MM.1S (cell line): Measurements from ENCODE around the gene ZBTB32.

ENCODE experiments used
- DNase-seq: peaks from one replicate; pipeline ENCODE4 v3.0.0-alpha.2; 2015
- H2AFZ ChIP-seq: fragments of 300-600 bp; sonication (generic); 2 replicates; pipeline ENCODE4 v1.6.0; 2016; ENCODE audit warnings: antibody characterized with exemption, low read length
- H3F3A ChIP-seq: fragments of 300-600 bp; sonication (generic); 2 replicates; pipeline ENCODE4 v1.6.1; 2016; ENCODE audit warnings: mild to moderate bottlenecking, antibody characterized with exemption, low read length, moderate library complexity, mixed read lengths; ENCODE audit not compliant: insufficient read depth
- H3K27ac ChIP-seq: fragments of 300-600 bp; sonication (generic); 2 replicates; pipeline ENCODE4 v1.5.1; 2016; ENCODE audit warnings: mild to moderate bottlenecking, low read length
- H3K27me3 ChIP-seq: fragments of 300-600 bp; sonication (generic); replicated peaks from 2 replicates; pipeline ENCODE4 v1.6.0; 2016; ENCODE audit warnings: low read length; ENCODE audit not compliant: insufficient read depth
- H3K36me3 ChIP-seq: fragments of 300-600 bp; sonication (generic); replicated peaks from 2 replicates; pipeline ENCODE4 v1.6.1; 2016; ENCODE audit warnings: mild to moderate bottlenecking, low read length, mixed read lengths; ENCODE audit not compliant: insufficient read depth
- H3K4me1 ChIP-seq: fragments of 300-600 bp; sonication (generic); 2 replicates; pipeline ENCODE4 v1.6.1; 2016; ENCODE audit warnings: low read length, mixed read lengths
- H3K4me2 ChIP-seq: fragments of 300-600 bp; sonication (generic); 2 replicates; pipeline ENCODE4 v1.6.0; 2016; ENCODE audit warnings: low read depth, low read length
- H3K4me3 ChIP-seq: fragments of 300-600 bp; sonication (generic); 2 replicates; pipeline ENCODE4 v1.5.1; 2016; ENCODE audit warnings: low read length, mixed read lengths
- H3K79me2 ChIP-seq: fragments of 300-600 bp; sonication (generic); 2 replicates; pipeline ENCODE4 v1.6.1; 2016; ENCODE audit warnings: mixed run types, low read length, mixed read lengths
- H3K9ac ChIP-seq: fragments of 300-600 bp; sonication (generic); 2 replicates; pipeline ENCODE4 v1.6.1; 2016; ENCODE audit warnings: low read length, mixed read lengths
- H3K9me2 ChIP-seq: fragments of 300-600 bp; sonication (generic); replicated peaks from 2 replicates; pipeline ENCODE4 v1.6.1; 2016; ENCODE audit warnings: mild to moderate bottlenecking, low read length, mixed read lengths; ENCODE audit not compliant: insufficient read depth
- H3K9me3 ChIP-seq: fragments of 300-600 bp; sonication (generic); replicated peaks from 2 replicates; pipeline ENCODE4 v1.6.1; 2016; ENCODE audit warnings: mild to moderate bottlenecking, low read length, mixed read lengths; ENCODE audit not compliant: insufficient read depth
- H4K20me1 ChIP-seq: fragments of 300-600 bp; sonication (generic); 2 replicates; pipeline ENCODE4 v1.6.1; 2016; ENCODE audit warnings: mild to moderate bottlenecking, low read length, moderate library complexity, mixed read lengths; ENCODE audit not compliant: insufficient read depth
- CTCF ChIP-seq: fragments of 300-600 bp; sonication (generic); IDR thresholded peaks from 2 replicates; pipeline ENCODE4 v1.5.1; 2016; ENCODE audit warnings: antibody characterized with exemption, low read length, mixed read lengths
- EZH2 ChIP-seq: fragments of 300-600 bp; sonication (generic); optimal IDR thresholded peaks from 2 replicates; pipeline ENCODE3; 2017; ENCODE audit warnings: low read depth, mild to moderate bottlenecking, antibody characterized with exemption, low read length, mixed read lengths
- EZH2phosphoT487 ChIP-seq: fragments of 300-600 bp; sonication (generic); IDR thresholded peaks from 2 replicates; pipeline ENCODE4 v1.6.1; 2018; ENCODE audit warnings: antibody characterized with exemption, low read length

ZBTB32 gene

GRCh38 chr19:35657904-35658700 is 46.3 kb upstream of the ZBTB32 start:
- Histone ChIP-seq H4K20me1 (no peaks in the 10 kb centered on the region), H3K9me2 (no peaks in the 10 kb centered on the region), H3F3A (no peaks in the 10 kb centered on the region), H2AFZ (no peak overlapping the region), H3K36me3 (0 out of 2 replicates have a peak, but pooled peaks cover 7% of the 10 kb centered on the region), H3K27me3 (no peaks in the 10 kb centered on the region), H3K4me1 (no peaks in the 10 kb centered on the region), H3K79me2 (peaks cover 8% of the 10 kb centered on the region; the same call in 1 of the 2 replicates), H3K9me3 (no peaks in the 10 kb centered on the region), H3K27ac (no peak overlapping the region), H3K9ac (no peak overlapping the region), H3K4me3 (no peak overlapping the region), H3K4me2 (no peak overlapping the region)
- TF ChIP-seq EZH2 = no peak
- TF ChIP-seq CTCF = no peak
- TF ChIP-seq EZH2phosphoT487 = no peak
- no peak for DNase-seq

GRCh38 chr19:35661995-35662340 is 42.4 kb upstream of the ZBTB32 start:
- Histone ChIP-seq H3K9me3 (no peaks in the 10 kb centered on the region), H3K36me3 (0 out of 2 replicates have a peak, but pooled peaks cover 7% of the 10 kb centered on the region), H3K4me1 (no peaks in the 10 kb centered on the region), H3K27me3 (no peaks in the 10 kb centered on the region), H3K4me3 (no peak overlapping the region), H3K9me2 (no peaks in the 10 kb centered on the region), H3F3A (no peaks in the 10 kb centered on the region), H3K4me2 (no peak overlapping the region), H4K20me1 (no peaks in the 10 kb centered on the region), H2AFZ (no peak overlapping the region), H3K9ac (no peak overlapping the region), H3K27ac (no peak overlapping the region), H3K79me2 (no peaks in the 10 kb centered on the region)
- no peak for DNase-seq
- TF ChIP-seq CTCF (no peak), EZH2phosphoT487 (no peak), EZH2 (no peak)

- DNase-seq = no peak
- Histone ChIP-seq H3K9me2 (no peaks in the 10 kb centered on the region), H3K27me3 (peaks cover 10% of the 10 kb centered on the region)
Observed at GRCh38 chr19:35663981-35664380, 40.4 kb upstream of the ZBTB32 start.

More at GRCh38 chr19:35663981-35664380, 40.4 kb upstream of the ZBTB32 start:
- H4K20me1 ChIP-seq = no peaks in the 10 kb centered on the region
- no peaks in the 10 kb centered on the region for H3K79me2 ChIP-seq
- H3F3A ChIP-seq = no peaks in the 10 kb centered on the region
- no peak overlapping the region for H3K4me2 ChIP-seq
- no peak overlapping the region for H3K9ac ChIP-seq
- no peaks in the 10 kb centered on the region for H3K9me3 ChIP-seq
- TF ChIP-seq EZH2phosphoT487 (no peak), CTCF (no peak), EZH2 (no peak)
- H3K4me1 ChIP-seq = no peaks in the 10 kb centered on the region
- H3K27ac ChIP-seq = no peak overlapping the region
- no peaks in the 10 kb centered on the region for H3K36me3 ChIP-seq
- H3K4me3 ChIP-seq = no peak overlapping the region
- H2AFZ ChIP-seq = no peak overlapping the region
